ENCODE results near the gene EDNRA.

DNA sequence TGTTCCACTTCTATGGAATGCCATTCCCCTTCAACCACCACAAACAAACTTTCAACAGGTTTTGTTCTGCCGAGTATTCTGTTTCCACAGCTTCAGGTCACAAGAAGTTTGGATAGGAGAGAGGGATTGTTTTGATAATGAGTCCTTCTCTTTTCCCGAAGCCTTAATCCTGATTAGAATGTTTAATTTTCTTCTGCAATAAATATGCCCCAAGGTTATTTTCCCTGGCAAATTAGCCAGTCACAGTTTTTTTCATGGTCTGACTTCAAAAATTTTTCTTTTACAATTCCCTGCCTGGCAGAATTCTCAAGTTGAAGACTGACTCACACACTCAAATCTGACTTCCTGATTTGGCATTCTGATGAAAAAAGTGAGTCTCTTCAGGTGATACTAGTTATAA lies 33.1 kb upstream of the EDNRA start:
- TF ChIP-seq, protein P1, sequence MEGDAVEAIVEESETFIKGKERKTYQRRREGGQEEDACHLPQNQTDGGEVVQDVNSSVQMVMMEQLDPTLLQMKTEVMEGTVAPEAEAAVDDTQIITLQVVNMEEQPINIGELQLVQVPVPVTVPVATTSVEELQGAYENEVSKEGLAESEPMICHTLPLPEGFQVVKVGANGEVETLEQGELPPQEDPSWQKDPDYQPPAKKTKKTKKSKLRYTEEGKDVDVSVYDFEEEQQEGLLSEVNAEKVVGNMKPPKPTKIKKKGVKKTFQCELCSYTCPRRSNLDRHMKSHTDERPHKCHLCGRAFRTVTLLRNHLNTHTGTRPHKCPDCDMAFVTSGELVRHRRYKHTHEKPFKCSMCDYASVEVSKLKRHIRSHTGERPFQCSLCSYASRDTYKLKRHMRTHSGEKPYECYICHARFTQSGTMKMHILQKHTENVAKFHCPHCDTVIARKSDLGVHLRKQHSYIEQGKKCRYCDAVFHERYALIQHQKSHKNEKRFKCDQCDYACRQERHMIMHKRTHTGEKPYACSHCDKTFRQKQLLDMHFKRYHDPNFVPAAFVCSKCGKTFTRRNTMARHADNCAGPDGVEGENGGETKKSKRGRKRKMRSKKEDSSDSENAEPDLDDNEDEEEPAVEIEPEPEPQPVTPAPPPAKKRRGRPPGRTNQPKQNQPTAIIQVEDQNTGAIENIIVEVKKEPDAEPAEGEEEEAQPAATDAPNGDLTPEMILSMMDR (IDR thresholded peaks at IDR 0.05; ENCODE audit: low read depth, low read length, poor library complexity, severe bottlenecking) = no peak
- no peak for TF ChIP-seq EZH2phosphoT487 (IDR thresholded peaks at IDR 0.05; ENCODE audit: borderline replicate concordance, low read length)
